SK-N-SH (cell line): ENCODE measurements around the gene EEF2K.

Experiments
- ELF1 ChIP-seq: IDR thresholded peaks from 2 replicates; pipeline ENCODE4 v1.4.0; 2012
- EP300 ChIP-seq, 2 experiments: IDR thresholded peaks; 2 replicates each; pipeline versions ENCODE4 v1.4.0 to v1.6.1; 2012; ENCODE audit warnings: borderline replicate concordance in 1 of 2, low read depth in 1 of 2, low read length in 1 of 2
- TEAD4 ChIP-seq: IDR thresholded peaks from 2 replicates; pipeline ENCODE4 v1.4.0; 2012; ENCODE audit warnings: mild to moderate bottlenecking, borderline replicate concordance; ENCODE audit not compliant: insufficient read depth
- TF ChIP-seq, protein P1 (sequence below): IDR thresholded peaks from 2 replicates; pipeline ENCODE4 v1.4.0; 2012; ENCODE audit warnings: low read depth
- TF ChIP-seq, protein P2 (sequence below): fragments of 200-600 bp; sonication (generic); IDR thresholded peaks from 2 replicates; pipeline ENCODE4 v1.6.1; 2017; ENCODE audit warnings: antibody characterized with exemption, mild to moderate bottlenecking, moderate library complexity
- TF ChIP-seq, protein P3 (sequence below): fragments of 150-350 bp; IDR thresholded peaks from 2 replicates; pipeline ENCODE4 v1.6.1; 2017; ENCODE audit warnings: antibody characterized with exemption, low read length, low read depth, borderline replicate concordance

DNA sequence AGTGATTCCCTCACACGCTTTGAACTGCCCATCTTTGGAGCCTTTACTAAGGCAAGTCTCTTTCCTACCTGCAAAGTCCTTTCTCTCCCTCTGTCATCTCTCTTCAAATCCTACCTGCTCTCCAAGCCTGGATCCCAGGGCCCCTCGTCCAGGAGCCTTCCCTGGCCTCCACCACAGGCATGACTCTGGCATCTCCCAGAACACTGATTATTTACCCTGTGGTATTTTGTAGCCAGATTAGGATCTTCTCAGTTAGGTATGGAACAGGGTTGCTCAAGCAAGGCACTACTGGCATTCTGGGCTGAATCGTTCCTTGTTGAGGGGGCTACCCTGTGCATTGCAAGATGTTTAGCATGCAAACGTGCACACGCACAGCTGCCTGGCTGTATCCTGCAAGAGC lies 59.3 kb downstream of the EEF2K start:
- TF ChIP-seq, protein P1, sequence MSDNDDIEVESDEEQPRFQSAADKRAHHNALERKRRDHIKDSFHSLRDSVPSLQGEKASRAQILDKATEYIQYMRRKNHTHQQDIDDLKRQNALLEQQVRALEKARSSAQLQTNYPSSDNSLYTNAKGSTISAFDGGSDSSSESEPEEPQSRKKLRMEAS, result no peak
- TF ChIP-seq, protein P2, sequence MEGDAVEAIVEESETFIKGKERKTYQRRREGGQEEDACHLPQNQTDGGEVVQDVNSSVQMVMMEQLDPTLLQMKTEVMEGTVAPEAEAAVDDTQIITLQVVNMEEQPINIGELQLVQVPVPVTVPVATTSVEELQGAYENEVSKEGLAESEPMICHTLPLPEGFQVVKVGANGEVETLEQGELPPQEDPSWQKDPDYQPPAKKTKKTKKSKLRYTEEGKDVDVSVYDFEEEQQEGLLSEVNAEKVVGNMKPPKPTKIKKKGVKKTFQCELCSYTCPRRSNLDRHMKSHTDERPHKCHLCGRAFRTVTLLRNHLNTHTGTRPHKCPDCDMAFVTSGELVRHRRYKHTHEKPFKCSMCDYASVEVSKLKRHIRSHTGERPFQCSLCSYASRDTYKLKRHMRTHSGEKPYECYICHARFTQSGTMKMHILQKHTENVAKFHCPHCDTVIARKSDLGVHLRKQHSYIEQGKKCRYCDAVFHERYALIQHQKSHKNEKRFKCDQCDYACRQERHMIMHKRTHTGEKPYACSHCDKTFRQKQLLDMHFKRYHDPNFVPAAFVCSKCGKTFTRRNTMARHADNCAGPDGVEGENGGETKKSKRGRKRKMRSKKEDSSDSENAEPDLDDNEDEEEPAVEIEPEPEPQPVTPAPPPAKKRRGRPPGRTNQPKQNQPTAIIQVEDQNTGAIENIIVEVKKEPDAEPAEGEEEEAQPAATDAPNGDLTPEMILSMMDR, result no peak
- TF ChIP-seq EP300 (IDR thresholded peaks at IDR 0.05; ENCODE audit: borderline replicate concordance in 1 of 2, low read depth in 1 of 2, low read length in 1 of 2) (no peak), ELF1 (no peak), TEAD4 (no peak)
- TF ChIP-seq, protein P3, sequence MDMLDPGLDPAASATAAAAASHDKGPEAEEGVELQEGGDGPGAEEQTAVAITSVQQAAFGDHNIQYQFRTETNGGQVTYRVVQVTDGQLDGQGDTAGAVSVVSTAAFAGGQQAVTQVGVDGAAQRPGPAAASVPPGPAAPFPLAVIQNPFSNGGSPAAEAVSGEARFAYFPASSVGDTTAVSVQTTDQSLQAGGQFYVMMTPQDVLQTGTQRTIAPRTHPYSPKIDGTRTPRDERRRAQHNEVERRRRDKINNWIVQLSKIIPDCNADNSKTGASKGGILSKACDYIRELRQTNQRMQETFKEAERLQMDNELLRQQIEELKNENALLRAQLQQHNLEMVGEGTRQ, result no peak
